ENCODE measurements around the gene IL20RA. TPM values are rescaled to one million over a fixed set of nuclear protein-coding genes. Genes with fewer than 3 reads are reported as not detected.
"Not testable (repeated sequence)": the region's sequence is repeated elsewhere in the genome, so short reads cannot be mapped to it uniquely, and the experiment has no call there.

The IL20RA gene
- total RNA-seq, 1 experiment from 2014 or later, result 0.28 TPM

- Histone ChIP-seq H3K27me3 (ENCODE audit: control insufficient read depth, insufficient read depth, low read length) (peaks cover 3% of the 10 kb centered on the region; the same call in 1 of the 2 replicates), H3K4me3 (ENCODE audit: insufficient read depth, low read depth, low read length) (no peak overlapping the region), H3K36me3 (replicated peaks; ENCODE audit: control insufficient read depth, insufficient read depth, low read length) (no peaks in the 10 kb centered on the region)
- DNase-seq, result no peak
Measured at GRCh38 chr6:136983687-136984086, 61.1 kb downstream of the IL20RA start.

GRCh38 chr6:136982928-136983327 is 61.8 kb downstream of the IL20RA start:
- no peak for DNase-seq
- Histone ChIP-seq H3K36me3 (replicated peaks; ENCODE audit: control insufficient read depth, insufficient read depth, low read length) (no peaks in the 10 kb centered on the region), H3K4me3 (ENCODE audit: insufficient read depth, low read depth, low read length) (no peak overlapping the region), H3K27me3 (ENCODE audit: control insufficient read depth, insufficient read depth, low read length) (peaks cover 2% of the 10 kb centered on the region; the same call in 1 of the 2 replicates)

GRCh38 chr6:136980070-136980469 is 64.7 kb downstream of the IL20RA start:
- DNase-seq, result no peak
- H3K36me3 ChIP-seq (replicated peaks; ENCODE audit: control insufficient read depth, insufficient read depth, low read length), result no peaks in the 10 kb centered on the region
- H3K4me3 ChIP-seq (ENCODE audit: insufficient read depth, low read depth, low read length), result no peak overlapping the region
- no peaks in the 10 kb centered on the region for H3K27me3 ChIP-seq (ENCODE audit: control insufficient read depth, insufficient read depth, low read length)

GRCh38 chr6:136979206-136979605 is 65.6 kb downstream of the IL20RA start:
- H3K36me3 ChIP-seq (replicated peaks; ENCODE audit: control insufficient read depth, insufficient read depth, low read length), result no peaks in the 10 kb centered on the region
- no peak overlapping the region for H3K4me3 ChIP-seq (ENCODE audit: insufficient read depth, low read depth, low read length)
- no peak for DNase-seq
- no peaks in the 10 kb centered on the region for H3K27me3 ChIP-seq (ENCODE audit: control insufficient read depth, insufficient read depth, low read length)

- H3K4me3 ChIP-seq (ENCODE audit: insufficient read depth, low read depth, low read length), result no peak overlapping the region
- H3K36me3 ChIP-seq (replicated peaks; ENCODE audit: control insufficient read depth, insufficient read depth, low read length), result no peaks in the 10 kb centered on the region
- no peaks in the 10 kb centered on the region for H3K27me3 ChIP-seq (ENCODE audit: control insufficient read depth, insufficient read depth, low read length)
- DNase-seq, result no peak
Measured at GRCh38 chr6:136977075-136977474, 67.7 kb downstream of the IL20RA start.

GRCh38 chr6:136975089-136975715 is 69.6 kb downstream of the IL20RA start:
- Histone ChIP-seq H3K27me3 (ENCODE audit: control insufficient read depth, insufficient read depth, low read length) (no peaks in the 10 kb centered on the region), H3K4me3 (ENCODE audit: insufficient read depth, low read depth, low read length) (no peak overlapping the region), H3K36me3 (replicated peaks; ENCODE audit: control insufficient read depth, insufficient read depth, low read length) (no peaks in the 10 kb centered on the region)
- no peak for DNase-seq

GRCh38 chr6:136973781-136974180 is 71.0 kb downstream of the IL20RA start:
- not testable (repeated sequence) for DNase-seq; H3K27me3 ChIP-seq (ENCODE audit: control insufficient read depth, insufficient read depth, low read length); H3K4me3 ChIP-seq (ENCODE audit: insufficient read depth, low read depth, low read length); H3K36me3 ChIP-seq (replicated peaks; ENCODE audit: control insufficient read depth, insufficient read depth, low read length)

- H3K36me3 ChIP-seq (replicated peaks; ENCODE audit: control insufficient read depth, insufficient read depth, low read length), result no peaks in the 10 kb centered on the region
- no peak overlapping the region for H3K4me3 ChIP-seq (ENCODE audit: insufficient read depth, low read depth, low read length)
- DNase-seq, result no peak
- no peaks in the 10 kb centered on the region; the same call in 1 of the 2 replicates for H3K27me3 ChIP-seq (ENCODE audit: control insufficient read depth, insufficient read depth, low read length)
Measured at GRCh38 chr6:136971609-136972008, 73.2 kb downstream of the IL20RA start.

- H3K36me3 ChIP-seq (replicated peaks; ENCODE audit: control insufficient read depth, insufficient read depth, low read length), result no peaks in the 10 kb centered on the region
- no peak for DNase-seq
- H3K27me3 ChIP-seq (ENCODE audit: control insufficient read depth, insufficient read depth, low read length), result no peaks in the 10 kb centered on the region; the same call in 1 of the 2 replicates
- no peak overlapping the region for H3K4me3 ChIP-seq (ENCODE audit: insufficient read depth, low read depth, low read length)
Measured at GRCh38 chr6:136969930-136970329, 74.8 kb downstream of the IL20RA start.

- Histone ChIP-seq H3K4me3 (ENCODE audit: insufficient read depth, low read depth, low read length) (no peak overlapping the region), H3K36me3 (replicated peaks; ENCODE audit: control insufficient read depth, insufficient read depth, low read length) (no peaks in the 10 kb centered on the region), H3K27me3 (ENCODE audit: control insufficient read depth, insufficient read depth, low read length) (no peaks in the 10 kb centered on the region; the same call in 1 of the 2 replicates)
- DNase-seq, result no peak
Measured at GRCh38 chr6:136969433-136969832, 75.3 kb downstream of the IL20RA start.

GRCh38 chr6:136968837-136969236 is 75.9 kb downstream of the IL20RA start:
- Histone ChIP-seq H3K36me3 (replicated peaks; ENCODE audit: control insufficient read depth, insufficient read depth, low read length) (no peaks in the 10 kb centered on the region), H3K4me3 (ENCODE audit: insufficient read depth, low read depth, low read length) (no peak overlapping the region), H3K27me3 (ENCODE audit: control insufficient read depth, insufficient read depth, low read length) (no peaks in the 10 kb centered on the region; the same call in 1 of the 2 replicates)
- no peak for DNase-seq

- no peak overlapping the region for H3K4me3 ChIP-seq (ENCODE audit: insufficient read depth, low read depth, low read length)
- no peaks in the 10 kb centered on the region for H3K36me3 ChIP-seq (replicated peaks; ENCODE audit: control insufficient read depth, insufficient read depth, low read length)
- no peaks in the 10 kb centered on the region; the same call in 1 of the 2 replicates for H3K27me3 ChIP-seq (ENCODE audit: control insufficient read depth, insufficient read depth, low read length)
- peak; percentile 64 for DNase-seq
Measured at GRCh38 chr6:136967876-136968752, 76.7 kb downstream of the IL20RA start.

- no peak overlapping the region for H3K4me3 ChIP-seq (ENCODE audit: insufficient read depth, low read depth, low read length)
- DNase-seq, result no peak
- H3K27me3 ChIP-seq (ENCODE audit: control insufficient read depth, insufficient read depth, low read length), result no peaks in the 10 kb centered on the region; the same call in 1 of the 2 replicates
- H3K36me3 ChIP-seq (replicated peaks; ENCODE audit: control insufficient read depth, insufficient read depth, low read length), result no peaks in the 10 kb centered on the region
Measured at GRCh38 chr6:136964398-136964797, 80.4 kb downstream of the IL20RA start.

GRCh38 chr6:136963259-136963658 is 81.5 kb downstream of the IL20RA start:
- H3K27me3 ChIP-seq (ENCODE audit: control insufficient read depth, insufficient read depth, low read length), result peaks cover 1% of the 10 kb centered on the region; the same call in 1 of the 2 replicates
- H3K36me3 ChIP-seq (replicated peaks; ENCODE audit: control insufficient read depth, insufficient read depth, low read length), result no peaks in the 10 kb centered on the region
- H3K4me3 ChIP-seq (ENCODE audit: insufficient read depth, low read depth, low read length), result no peak overlapping the region
- no peak for DNase-seq

- DNase-seq, result no peak
- no peak overlapping the region for H3K4me3 ChIP-seq (ENCODE audit: insufficient read depth, low read depth, low read length)
- peaks cover 1% of the 10 kb centered on the region; the same call in 1 of the 2 replicates for H3K27me3 ChIP-seq (ENCODE audit: control insufficient read depth, insufficient read depth, low read length)
- no peaks in the 10 kb centered on the region for H3K36me3 ChIP-seq (replicated peaks; ENCODE audit: control insufficient read depth, insufficient read depth, low read length)
Measured at GRCh38 chr6:136962661-136963060, 82.1 kb downstream of the IL20RA start.

Data from H7 (cell line).